HUES64 (cell line): ENCODE measurements around the gene KCNG2.

Experiments used
- H3K27ac ChIP-seq: 2 replicates; pipeline ENCODE4 v1.7.0; 2013; ENCODE audit warnings: low read depth, low read length, inconsistent platforms
- H3K27me3 ChIP-seq: 2 replicates; pipeline ENCODE4 v1.6.1; 2013; ENCODE audit warnings: mild to moderate bottlenecking, low read length; ENCODE audit not compliant: insufficient read depth
- H3K36me3 ChIP-seq: 2 replicates; pipeline ENCODE4 v1.6.1; 2013; ENCODE audit warnings: mild to moderate bottlenecking, low read length; ENCODE audit not compliant: insufficient read depth
- H3K4me1 ChIP-seq: 2 replicates; pipeline ENCODE4 v1.6.1; 2013; ENCODE audit warnings: mild to moderate bottlenecking, low read length, moderate library complexity; ENCODE audit not compliant: insufficient read depth
- H3K4me3 ChIP-seq: 2 replicates; pipeline ENCODE4 v1.5.1; 2013; ENCODE audit warnings: mild to moderate bottlenecking, low read length, moderate library complexity
- H3K9ac ChIP-seq: 2 replicates; pipeline ENCODE4 v1.6.1; 2013; ENCODE audit warnings: mild to moderate bottlenecking, low read depth, low read length
- H3K9me3 ChIP-seq: 2 replicates; pipeline ENCODE4 v1.6.1; 2013; ENCODE audit warnings: low read depth, low read length; ENCODE audit not compliant: insufficient read depth
- WGBS: fragments of 150-250, 120-280 bp; methylation state at CpG from one replicate; pipeline ENCODE4 v1.1.7; 2013; ENCODE audit warnings: missing lambda C conversion rate; 5-methylcytosine and 5-hydroxymethylcytosine counted together

Gene KCNG2

GRCh38 chr18:79914614-79915160 lies 116.9 kb downstream of the KCNG2 start:
- Histone ChIP-seq H3K9ac (no peak overlapping the region), H3K36me3 (no peaks in the 10 kb centered on the region), H3K27me3 (no peaks in the 10 kb centered on the region), H3K9me3 (no peaks in the 10 kb centered on the region), H3K27ac (no peak overlapping the region), H3K4me3 (no peak overlapping the region), H3K4me1 (no peaks in the 10 kb centered on the region)
- WGBS: 78% methylated on average over 20 of the region's 20 CpGs

GRCh38 chr18:79915161-79916127 lies 117.7 kb downstream of the KCNG2 start:
- H3K4me3 ChIP-seq: no peak overlapping the region
- no peak overlapping the region for H3K9ac ChIP-seq
- no peaks in the 10 kb centered on the region for H3K4me1 ChIP-seq
- H3K27ac ChIP-seq: no peak overlapping the region
- WGBS: 84% methylated on average over 49 of the region's 50 CpGs
- H3K27me3 ChIP-seq: no peaks in the 10 kb centered on the region
- H3K9me3 ChIP-seq: no peaks in the 10 kb centered on the region
- H3K36me3 ChIP-seq: no peaks in the 10 kb centered on the region

- H3K27ac ChIP-seq: no peak overlapping the region
- H3K4me3 ChIP-seq: no peak overlapping the region
- no peak overlapping the region for H3K9ac ChIP-seq
- H3K36me3 ChIP-seq: no peaks in the 10 kb centered on the region
- no peaks in the 10 kb centered on the region for H3K4me1 ChIP-seq
- no peaks in the 10 kb centered on the region for H3K27me3 ChIP-seq
- H3K9me3 ChIP-seq: no peaks in the 10 kb centered on the region
- 75% methylated on average over 26 of the region's 26 CpGs for WGBS
Observed at GRCh38 chr18:79916128-79916494, 118.4 kb downstream of the KCNG2 start.

- Histone ChIP-seq H3K9ac (no peak overlapping the region), H3K4me1 (no peaks in the 10 kb centered on the region), H3K9me3 (no peaks in the 10 kb centered on the region), H3K27ac (no peak overlapping the region), H3K36me3 (no peaks in the 10 kb centered on the region), H3K27me3 (no peaks in the 10 kb centered on the region), H3K4me3 (no peak overlapping the region)
- WGBS: 97% methylated on average over 24 of the region's 24 CpGs
Observed at GRCh38 chr18:79916546-79917168, 118.9 kb downstream of the KCNG2 start.

GRCh38 chr18:79917169-79917852 lies 119.6 kb downstream of the KCNG2 start:
- no peaks in the 10 kb centered on the region for H3K9me3 ChIP-seq
- no peak overlapping the region for H3K4me3 ChIP-seq
- WGBS: 93% methylated on average over 28 of the region's 28 CpGs
- no peaks in the 10 kb centered on the region for H3K4me1 ChIP-seq
- H3K27ac ChIP-seq: no peak overlapping the region
- no peaks in the 10 kb centered on the region for H3K27me3 ChIP-seq
- H3K36me3 ChIP-seq: no peaks in the 10 kb centered on the region
- no peak overlapping the region for H3K9ac ChIP-seq

- Histone ChIP-seq H3K27me3 (no peaks in the 10 kb centered on the region), H3K36me3 (no peaks in the 10 kb centered on the region), H3K9ac (no peak overlapping the region), H3K27ac (no peak overlapping the region), H3K9me3 (no peaks in the 10 kb centered on the region), H3K4me1 (no peaks in the 10 kb centered on the region), H3K4me3 (no peak overlapping the region)
- 95% methylated on average over 25 of the region's 25 CpGs for WGBS
Observed at GRCh38 chr18:79917853-79918614, 120.3 kb downstream of the KCNG2 start.

- Histone ChIP-seq H3K9me3 (no peaks in the 10 kb centered on the region), H3K4me3 (no peak overlapping the region), H3K4me1 (no peaks in the 10 kb centered on the region), H3K9ac (no peak overlapping the region), H3K27ac (no peak overlapping the region), H3K27me3 (no peaks in the 10 kb centered on the region), H3K36me3 (no peaks in the 10 kb centered on the region)
- 96% methylated on average over 20 of the region's 20 CpGs for WGBS
Observed at GRCh38 chr18:79918615-79919011, 120.9 kb downstream of the KCNG2 start.

- Histone ChIP-seq H3K4me3 (no peak overlapping the region), H3K9ac (no peak overlapping the region), H3K27me3 (no peaks in the 10 kb centered on the region), H3K9me3 (no peaks in the 10 kb centered on the region), H3K36me3 (no peaks in the 10 kb centered on the region), H3K27ac (no peak overlapping the region), H3K4me1 (no peaks in the 10 kb centered on the region)
- 94% methylated on average over 19 of the region's 19 CpGs for WGBS
Observed at GRCh38 chr18:79919089-79919488, 121.4 kb downstream of the KCNG2 start.

GRCh38 chr18:79921984-79922965 lies 124.5 kb downstream of the KCNG2 start:
- peaks cover 7% of the 10 kb centered on the region; the same call in 1 of the 2 replicates for H3K4me1 ChIP-seq
- H3K27me3 ChIP-seq: no peaks in the 10 kb centered on the region
- no peaks in the 10 kb centered on the region for H3K9me3 ChIP-seq
- no peak overlapping the region for H3K4me3 ChIP-seq
- WGBS: 96% methylated on average over 24 of the region's 24 CpGs
- no peak overlapping the region for H3K27ac ChIP-seq
- no peaks in the 10 kb centered on the region for H3K36me3 ChIP-seq
- H3K9ac ChIP-seq: no peak overlapping the region

GRCh38 chr18:79922971-79923411 lies 125.3 kb downstream of the KCNG2 start:
- WGBS: 88% methylated on average over 17 of the region's 17 CpGs
- Histone ChIP-seq H3K27me3 (no peaks in the 10 kb centered on the region), H3K4me1 (peaks cover 7% of the 10 kb centered on the region; the same call in 1 of the 2 replicates), H3K27ac (no peak overlapping the region), H3K9ac (no peak overlapping the region), H3K36me3 (no peaks in the 10 kb centered on the region), H3K4me3 (no peak overlapping the region), H3K9me3 (no peaks in the 10 kb centered on the region)
